ENCODE measurements around the gene ZBTB47.
A peak's percentile ranks its signal among the peaks of the same experiment; 100 is the strongest.

The ZBTB47 gene

DNA sequence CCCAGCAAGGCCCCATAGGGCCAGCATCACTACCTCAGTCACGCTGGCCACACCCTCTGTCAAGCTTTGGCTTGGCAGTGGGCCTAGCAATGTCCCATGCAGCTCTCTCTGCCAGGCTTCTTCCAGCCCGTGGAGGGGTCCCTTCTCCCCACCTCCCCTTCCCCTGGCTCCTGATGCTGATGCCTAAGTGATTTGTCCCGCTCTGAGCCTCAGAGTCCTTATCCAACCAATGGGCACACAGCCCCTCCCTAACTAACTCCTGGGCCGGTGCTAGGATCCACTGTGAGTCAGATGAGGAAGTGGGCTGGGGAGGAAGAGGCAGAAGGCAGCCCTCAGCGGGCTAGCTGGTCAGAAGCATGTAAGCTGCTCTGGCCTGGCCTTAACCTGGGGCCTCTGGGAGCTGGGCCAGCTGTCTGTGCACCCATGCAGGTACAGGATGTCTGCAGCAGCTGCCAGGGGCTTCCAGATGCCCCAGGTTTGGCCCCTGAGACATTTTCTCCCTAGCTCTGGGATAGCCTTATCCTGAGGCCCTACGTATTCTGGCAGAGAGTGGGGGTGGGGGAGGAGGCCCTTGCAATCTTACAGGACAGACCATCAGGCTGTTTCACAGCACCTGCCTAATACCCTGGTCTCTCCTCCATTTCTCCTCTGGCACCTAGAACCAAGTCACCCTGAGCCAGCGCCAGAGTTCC, 740 bp upstream of the ZBTB47 start:
- DNase-seq (ENCODE audit: low spot score), result peak; percentile 39

DNA sequence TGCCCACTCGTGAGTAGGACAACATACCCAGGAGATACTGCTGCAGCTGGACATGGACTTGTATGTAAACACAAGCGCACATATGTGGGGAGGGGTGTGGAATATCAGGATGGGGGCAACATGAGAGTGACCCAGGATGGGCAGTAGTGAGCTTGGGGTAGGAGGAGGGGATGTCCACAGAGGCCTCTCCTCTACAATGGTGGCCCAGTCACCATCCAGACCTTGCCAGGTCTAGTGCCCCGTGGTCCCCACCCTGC, 266 bp upstream of the ZBTB47 start:
- no peak for DNase-seq (ENCODE audit: low spot score)

DNA sequence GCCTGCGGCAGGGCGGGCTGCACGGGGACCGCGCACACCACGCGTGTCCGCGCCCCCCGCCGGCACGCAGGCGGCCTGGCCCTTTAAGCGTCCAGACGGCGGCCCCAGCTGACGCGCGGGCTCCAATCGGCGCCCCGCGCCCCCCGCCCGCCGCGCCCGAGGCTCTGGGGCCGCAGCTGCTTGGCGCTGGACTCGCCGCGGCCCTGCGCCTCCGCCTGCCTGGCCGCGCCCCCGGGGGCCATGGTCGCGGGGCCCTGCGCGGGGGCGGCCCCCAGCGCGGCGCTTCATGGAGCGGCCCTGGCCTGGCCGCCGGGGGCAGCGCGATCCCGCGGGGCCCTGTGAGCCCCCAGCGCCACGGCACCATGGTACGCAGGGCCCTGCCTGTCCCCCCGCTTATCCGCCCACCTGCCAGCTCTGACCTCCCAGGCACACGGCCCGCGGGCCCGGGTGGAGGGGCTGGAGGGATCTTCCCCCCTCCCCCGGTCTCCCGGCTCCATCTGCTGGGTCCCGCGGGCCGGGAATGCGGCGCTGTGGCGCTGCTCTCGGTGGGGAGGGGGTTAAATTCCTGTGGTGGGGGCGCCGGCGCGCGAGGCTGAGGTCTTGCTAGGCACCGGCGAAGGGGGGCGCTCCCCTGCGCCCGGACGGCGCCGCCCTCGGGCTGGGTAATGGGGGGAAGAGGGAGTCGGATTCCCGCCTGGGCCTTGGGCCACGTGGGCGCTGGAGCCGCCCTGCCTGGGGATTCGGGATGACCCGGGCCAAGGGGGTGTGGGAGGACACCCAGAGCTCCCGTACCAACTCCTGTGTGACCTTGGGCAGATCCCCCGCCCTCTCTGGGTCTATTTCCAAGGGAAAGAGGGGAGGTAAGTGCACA, 1.1 kb downstream of the ZBTB47 start:
- peak; percentile 93 for DNase-seq (ENCODE audit: low spot score)

DNA sequence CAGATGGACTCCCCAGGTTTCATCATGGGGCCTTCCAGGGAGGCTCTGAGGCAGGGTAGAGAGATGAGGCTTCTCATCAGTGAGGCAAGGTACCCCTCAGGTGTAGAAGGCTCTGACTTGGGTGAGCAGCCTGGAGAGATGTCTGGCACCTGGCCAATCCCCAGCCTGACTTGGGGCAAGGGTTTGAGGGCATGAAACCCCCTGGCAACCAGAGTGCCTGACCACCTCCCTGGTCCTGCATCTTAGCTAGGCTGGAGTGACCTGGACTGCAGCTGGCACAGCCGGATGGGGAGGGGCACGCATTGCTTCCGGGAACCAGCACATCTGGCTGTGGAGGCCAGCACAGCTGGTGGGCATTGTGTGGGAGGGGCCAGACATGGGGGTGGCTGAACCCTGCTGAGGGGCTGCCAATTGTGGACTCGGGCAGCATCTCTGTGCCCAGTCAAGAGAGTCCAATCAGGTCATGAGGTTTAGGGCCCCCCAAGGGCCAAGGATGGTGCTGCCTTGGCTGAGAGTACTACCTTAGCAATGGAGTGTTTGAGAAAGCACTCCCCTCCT, 1.9 kb downstream of the ZBTB47 start:
- peak; percentile 36 for DNase-seq (ENCODE audit: low spot score)

DNA sequence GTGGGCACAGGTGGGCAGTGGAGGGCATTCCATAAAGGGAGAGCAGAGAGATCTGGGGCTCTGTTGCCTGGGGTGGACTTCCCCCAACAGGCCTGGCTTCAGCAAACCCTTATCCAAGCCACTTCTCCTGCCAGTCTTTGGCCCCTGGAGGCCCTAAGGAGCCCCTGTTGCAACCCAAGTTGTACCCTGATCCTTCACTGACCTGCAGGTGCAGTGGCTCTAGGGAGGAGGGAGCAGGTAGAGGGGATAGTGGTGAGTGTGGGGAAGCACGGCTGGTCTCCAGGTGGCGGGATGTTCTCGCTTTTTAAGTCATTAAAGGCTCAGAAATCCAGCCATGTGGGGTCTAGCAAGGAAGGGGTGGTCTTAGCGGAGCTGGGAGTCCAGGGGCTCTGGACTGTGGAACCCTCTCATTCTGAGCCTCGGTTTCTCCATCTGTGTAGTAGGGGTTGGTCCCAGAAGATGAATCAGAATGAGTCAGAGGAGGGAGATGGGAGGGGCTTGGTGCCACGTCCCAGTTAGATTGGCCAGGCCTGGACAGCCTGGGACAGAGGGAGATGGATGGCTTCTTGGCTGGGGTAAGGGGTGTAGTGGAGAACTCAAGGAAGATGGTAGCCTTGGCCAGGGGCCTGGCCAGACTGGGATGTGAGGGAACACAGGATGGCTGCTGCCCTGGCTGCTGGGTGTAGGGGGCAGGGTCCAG, 2.6 kb downstream of the ZBTB47 start:
- no peak for DNase-seq (ENCODE audit: low spot score)

- no peak for DNase-seq (ENCODE audit: low spot score)
Observed at GRCh38 chr3:42656680-42657610, 3.4 kb downstream of the ZBTB47 start.

- DNase-seq (ENCODE audit: low spot score), result no peak
Observed at GRCh38 chr3:42657675-42658074, 4.2 kb downstream of the ZBTB47 start.

DNA sequence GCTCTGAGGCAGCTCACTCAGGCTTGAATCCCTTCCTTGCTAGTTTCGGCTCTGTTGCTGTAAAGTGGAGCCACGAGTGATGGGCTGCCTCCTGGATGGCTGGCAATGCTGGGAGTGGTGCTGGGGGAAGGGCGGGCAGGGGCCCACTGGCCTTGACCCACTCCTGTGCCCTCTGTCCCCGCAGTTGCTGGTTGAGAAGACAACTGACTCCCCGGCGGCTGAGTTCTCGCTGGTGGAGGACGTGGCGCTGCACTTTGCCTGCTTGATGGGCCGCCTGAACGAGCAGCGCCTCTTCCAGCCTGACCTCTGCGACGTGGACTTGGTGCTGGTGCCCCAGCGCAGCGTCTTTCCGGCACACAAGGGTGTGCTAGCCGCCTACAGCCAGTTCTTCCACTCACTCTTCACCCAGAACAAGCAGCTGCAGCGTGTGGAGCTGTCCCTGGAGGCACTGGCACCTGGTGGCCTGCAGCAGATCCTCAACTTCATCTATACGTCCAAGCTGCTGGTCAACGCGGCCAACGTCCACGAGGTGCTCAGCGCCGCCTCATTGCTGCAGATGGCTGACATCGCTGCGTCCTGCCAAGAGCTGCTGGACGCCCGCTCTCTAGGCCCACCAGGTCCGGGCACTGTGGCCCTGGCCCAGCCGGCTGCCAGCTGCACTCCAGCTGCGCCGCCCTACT, 4.7 kb downstream of the ZBTB47 start:
- DNase-seq (ENCODE audit: low spot score), result no peak

GRCh38 chr3:42658771-42659390, 5.4 kb downstream of the ZBTB47 start:
- DNase-seq (ENCODE audit: low spot score), result no peak

DNA sequence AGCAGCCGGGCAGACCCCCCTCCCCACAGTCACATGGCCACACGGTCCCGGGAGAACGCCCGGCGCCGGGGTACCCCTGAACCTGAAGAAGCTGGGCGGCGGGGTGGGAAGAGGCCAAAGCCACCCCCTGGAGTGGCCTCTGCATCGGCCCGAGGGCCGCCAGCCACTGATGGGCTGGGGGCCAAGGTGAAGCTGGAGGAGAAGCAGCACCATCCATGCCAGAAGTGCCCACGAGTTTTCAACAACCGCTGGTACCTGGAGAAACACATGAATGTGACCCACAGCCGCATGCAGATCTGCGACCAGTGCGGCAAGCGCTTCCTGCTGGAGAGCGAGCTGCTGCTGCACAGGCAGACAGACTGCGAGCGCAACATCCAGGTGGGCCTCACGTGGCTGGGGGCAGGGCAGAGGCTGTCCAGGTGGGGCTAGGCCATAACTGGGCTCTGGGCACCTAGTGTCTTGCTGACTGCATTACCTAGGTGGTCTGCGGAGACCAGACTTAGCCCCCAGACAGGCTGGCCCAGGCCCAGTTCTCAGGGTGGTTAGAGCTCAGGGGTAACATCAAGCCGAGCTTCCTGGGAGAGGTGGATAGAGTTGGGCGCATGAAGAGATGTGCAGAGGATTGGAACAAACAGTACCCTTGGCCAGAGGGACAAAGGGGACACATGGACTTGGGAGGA, 6.1 kb downstream of the ZBTB47 start:
- peak; percentile 32 for DNase-seq (ENCODE audit: low spot score)

DNA sequence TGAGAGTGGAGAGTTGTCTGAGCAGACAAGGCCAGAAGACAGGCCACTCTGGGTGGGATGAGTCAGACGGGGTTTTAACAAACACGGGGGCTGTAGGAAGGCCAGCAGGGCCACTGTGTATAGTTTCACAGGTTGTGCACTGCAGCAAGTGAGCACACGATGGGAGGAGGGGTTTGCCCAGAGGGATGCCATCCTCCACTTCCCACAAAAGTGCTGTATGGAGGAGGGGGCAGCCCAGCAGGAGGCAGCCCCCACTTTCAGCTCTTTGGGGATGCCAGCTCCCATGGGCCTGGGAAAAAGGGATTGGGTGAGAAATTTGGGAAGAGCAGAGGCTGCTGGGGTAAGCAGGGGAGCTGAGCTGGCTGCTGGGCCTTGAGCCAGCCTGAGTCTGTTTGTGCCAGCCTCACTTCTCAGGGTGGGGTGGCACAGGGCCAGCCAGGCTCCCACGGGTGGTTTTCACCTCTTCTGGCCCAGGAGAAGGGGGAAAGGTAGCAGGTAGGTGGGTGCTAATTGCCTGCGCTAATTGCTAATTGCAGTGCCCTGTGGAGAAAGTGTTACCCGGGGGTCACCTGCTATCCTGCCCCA, 6.7 kb downstream of the ZBTB47 start:
- DNase-seq (ENCODE audit: low spot score), result peak; percentile 51

GRCh38 chr3:42660898-42661297, 7.4 kb downstream of the ZBTB47 start:
- peak; percentile 69 for DNase-seq (ENCODE audit: low spot score)

DNA sequence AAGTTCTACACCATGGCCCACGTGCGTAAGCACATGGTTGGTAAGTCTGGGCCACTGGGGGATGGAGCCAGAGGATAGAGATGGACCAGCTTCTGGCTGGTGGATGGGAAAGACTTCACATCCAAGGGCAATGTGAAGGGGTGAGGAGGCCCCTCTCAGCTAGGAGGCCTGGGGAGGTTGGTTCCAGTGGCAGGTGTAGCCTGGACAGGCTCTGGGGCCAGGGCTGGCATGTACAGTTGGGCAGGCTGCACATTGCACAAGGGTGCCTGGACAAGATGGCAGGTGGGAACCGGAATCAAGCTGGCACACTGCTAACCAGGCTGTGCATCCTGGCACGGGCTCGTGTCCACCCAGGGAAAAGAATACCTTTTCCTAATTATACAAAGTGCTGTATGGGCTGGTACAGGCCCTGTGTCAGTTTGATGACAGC, 8.1 kb downstream of the ZBTB47 start:
- DNase-seq (ENCODE audit: low spot score), result no peak

DNA sequence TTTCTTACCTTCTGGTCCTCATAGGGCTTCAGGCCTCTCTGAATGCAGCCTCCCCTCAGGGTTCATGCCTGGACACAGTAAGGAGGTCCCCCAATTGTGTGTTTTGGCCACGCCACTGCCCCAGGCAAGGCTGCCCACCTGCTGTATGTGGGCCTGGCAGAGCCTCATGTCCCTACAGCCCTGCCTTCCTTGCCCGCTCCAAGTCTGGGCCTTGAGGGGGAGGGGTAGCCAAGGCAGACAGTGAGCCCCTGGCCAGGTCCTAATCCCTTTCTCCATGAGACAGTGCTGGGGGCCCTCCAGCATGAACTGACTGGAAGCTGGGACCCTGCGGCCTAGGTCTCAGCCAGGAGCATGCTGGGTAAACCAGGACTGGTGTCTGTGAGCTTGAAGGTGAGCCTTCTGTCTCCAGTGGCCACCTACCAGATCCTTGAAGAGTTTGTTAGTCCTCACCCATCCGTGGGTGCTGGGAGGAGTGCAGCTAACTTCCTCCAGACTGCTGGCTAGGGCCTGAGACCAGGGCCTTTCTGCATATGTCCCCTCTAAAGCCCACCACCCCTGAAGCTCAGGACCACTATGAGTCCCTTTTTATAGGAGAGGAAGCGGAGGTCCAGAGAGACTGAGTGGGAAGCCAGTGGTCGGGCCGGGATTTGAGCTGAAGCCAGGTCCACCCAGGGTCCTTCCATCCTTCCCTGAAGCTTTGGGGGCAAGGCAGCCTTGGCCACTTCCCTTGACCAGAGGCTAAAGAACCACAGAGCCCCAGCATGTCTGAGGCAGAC, 8.7 kb downstream of the ZBTB47 start:
- no peak for DNase-seq (ENCODE audit: low spot score)

- DNase-seq (ENCODE audit: low spot score), result no peak
Observed at GRCh38 chr3:42662813-42663535, 9.5 kb downstream of the ZBTB47 start.

- DNase-seq (ENCODE audit: low spot score), result no peak
Observed at GRCh38 chr3:42663581-42664437, 10.3 kb downstream of the ZBTB47 start.

DNA sequence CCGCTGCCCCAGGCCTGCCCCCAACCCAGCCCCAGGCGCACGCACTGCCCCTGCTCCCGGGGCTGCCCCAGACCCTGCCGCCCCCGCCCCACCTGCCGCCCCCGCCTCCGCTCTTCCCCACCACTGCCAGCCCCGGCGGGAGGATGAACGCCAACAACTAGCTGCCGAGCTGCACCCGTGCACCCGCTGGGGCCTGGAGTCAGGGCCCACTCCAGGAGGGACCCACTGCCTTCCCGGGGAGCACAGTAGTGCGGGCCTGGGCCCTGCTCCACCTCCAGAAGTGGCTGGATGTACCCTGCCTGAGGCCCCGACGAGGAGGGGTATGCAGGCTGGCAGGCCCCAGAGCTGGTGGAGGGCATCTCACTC, 10.9 kb downstream of the ZBTB47 start:
- peak; percentile 30 for DNase-seq (ENCODE audit: low spot score)
